T-helper 2 cell (primary cell): ENCODE measurements around the gene NEDD4L.
"Not testable (repeated sequence)": the region's sequence is repeated elsewhere in the genome, so short reads cannot be mapped to it uniquely, and the experiment has no call there.

ENCODE experiments used
- DNase-seq, 5 experiments: peaks; one replicate each; pipeline versions ENCODE4 v3.0.0 to v3.0.0-alpha.2; 2012 to 2022

The NEDD4L gene

DNA sequence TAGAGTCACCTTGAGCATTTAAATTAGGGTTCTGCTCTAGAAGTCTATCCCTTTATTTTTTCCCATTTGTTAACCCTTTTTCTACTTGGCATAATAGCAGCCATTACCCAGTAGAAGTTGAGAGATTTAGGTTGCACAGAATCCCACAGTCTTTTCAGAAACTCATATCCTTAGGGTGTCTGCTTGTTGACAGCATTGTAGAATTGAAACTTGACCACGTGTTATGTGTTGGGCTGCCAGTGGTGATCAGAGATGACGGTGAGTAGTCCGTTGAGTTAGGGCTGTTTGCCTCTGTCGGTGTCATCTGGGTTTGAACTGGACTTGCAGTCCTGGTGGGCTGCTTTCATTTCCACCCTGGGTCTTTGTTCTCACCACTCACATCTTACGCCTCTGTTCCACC, 114.4 kb downstream of the NEDD4L start:
- no peak for DNase-seq

DNA sequence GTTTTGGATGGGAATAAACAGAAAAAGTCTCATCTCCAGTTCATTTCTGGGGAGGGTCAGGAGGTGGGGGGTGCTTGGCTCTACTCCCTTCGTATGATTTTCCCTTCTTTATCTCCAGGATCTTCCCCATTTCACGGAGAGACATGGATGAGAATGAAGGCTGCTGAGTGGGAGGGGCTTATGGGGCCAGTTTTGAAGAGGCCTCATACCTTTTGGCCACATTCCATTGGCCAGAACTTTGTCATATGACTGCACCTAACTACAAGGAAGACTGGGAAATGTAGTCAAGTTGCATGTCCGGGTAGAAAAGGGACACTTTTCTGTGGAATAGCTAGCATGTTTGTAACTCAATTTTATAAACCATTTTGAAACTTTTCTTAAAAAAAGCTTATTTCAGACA, 117.6 kb downstream of the NEDD4L start:
- no peak for DNase-seq

DNA sequence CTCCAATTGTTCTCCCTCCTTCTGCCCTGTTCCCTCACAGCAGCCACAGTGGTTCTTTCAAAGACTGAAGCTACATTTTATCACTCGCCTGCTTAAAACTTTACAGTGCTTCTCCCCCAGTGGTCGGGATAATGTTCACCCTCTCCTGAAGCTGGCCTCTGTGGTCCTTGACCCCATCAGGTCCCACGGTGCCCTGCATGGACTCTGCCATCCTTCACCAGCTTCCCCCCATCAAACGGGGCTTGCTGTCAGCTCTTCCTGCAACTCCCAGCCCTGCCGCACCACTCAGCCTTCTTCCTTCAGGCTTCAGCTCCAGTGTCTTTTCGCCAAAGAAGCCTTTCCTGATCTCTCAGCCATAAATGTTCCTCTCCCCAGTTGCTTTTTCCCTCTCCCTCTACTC, 118.1 kb downstream of the NEDD4L start:
- no peak for DNase-seq

DNA sequence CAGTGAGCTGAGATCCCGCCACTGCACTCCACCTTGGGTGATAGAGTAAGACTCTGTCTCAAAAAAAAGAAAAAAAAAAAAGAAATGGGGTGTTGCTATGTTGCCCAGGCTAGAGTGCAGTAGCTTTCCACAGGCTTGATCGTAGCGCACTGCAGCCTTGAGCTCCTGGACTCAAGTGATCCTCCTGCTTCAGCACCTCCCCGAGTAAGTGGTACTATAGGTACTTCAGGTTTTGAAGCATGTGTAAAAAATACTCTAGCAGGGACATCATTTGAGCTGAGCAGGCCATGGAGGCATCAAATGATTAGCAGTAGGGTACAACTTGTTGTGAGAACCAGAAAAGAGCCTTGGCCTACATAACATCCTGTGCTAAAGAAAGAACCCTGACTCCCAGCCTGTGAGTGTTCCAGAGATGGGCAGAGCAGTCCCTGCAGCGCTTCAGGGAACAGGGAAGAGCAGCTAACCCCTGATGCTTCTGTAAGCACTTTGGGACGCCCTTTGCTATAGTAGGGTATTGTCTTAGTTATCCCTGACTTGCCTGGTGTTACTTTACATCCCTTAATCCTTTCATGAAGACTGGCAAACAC, 119.1 kb downstream of the NEDD4L start:
- no peak for DNase-seq

DNA sequence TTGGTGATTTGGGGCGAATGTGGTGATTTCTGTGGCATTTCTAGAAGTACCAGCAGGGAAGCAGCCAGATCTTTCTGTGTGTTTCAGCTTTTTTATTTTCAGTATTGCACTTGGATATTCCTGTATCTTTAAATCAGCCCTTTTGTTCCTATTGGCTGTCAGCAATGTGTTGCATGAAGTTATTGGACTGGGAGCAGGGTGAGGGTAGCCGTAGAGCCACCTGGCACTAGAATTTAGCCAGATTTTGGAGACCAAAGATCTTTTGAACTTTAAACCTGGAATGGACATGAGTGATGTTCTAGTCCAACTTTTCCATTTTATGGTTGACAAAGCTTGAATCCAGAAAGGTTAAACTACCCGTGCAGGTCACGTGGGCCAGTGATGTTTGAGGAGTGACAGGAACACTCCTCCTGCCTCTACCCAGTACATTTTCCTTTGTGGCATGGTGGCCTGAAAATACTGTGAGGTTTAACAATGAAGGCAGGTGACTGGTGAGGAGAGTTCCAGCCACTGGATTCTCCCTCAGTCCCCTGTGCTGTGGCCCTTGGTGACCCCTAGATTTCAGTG, 122.3 kb downstream of the NEDD4L start:
- DNase-seq, result no peak

DNA sequence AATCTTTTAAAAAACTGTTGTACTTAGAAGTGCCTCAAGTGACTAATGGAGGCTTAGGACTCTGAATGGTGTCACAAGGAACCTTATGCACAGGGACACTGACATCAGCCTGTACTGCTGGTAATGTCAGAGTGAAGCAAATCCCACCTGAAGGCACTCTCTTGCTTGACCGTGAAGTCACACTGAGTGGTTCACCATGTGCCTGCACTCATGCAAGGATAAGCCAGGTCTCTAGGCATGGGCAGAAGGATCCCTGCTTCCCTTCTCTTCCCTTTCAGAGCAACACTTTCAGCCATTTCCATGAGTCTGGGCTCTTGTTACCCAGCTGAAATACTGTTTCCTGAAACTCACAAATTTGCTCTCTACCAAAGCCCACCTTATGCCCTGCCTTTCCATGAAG, 123.0 kb downstream of the NEDD4L start:
- no peak for DNase-seq

DNA sequence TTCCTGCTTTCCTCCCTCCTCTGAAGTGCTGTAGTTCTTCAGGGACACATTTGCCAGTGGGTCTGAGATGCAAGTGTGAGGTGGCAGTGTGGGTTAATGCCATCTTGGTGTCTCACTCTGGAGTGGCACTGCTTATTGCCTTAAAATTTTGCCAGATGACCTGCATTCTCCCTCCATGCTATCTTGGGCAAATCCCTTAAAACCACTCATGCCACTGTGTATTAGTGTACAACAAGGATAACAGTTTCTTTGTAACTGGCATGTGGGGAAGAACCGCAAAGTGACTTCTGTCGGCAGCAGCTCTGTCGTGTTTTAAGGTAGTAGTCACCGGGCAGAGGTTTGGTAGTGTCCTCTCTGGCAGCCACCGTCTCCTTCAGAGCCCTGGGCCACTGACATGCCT, 124.2 kb downstream of the NEDD4L start:
- DNase-seq, result no peak

DNA sequence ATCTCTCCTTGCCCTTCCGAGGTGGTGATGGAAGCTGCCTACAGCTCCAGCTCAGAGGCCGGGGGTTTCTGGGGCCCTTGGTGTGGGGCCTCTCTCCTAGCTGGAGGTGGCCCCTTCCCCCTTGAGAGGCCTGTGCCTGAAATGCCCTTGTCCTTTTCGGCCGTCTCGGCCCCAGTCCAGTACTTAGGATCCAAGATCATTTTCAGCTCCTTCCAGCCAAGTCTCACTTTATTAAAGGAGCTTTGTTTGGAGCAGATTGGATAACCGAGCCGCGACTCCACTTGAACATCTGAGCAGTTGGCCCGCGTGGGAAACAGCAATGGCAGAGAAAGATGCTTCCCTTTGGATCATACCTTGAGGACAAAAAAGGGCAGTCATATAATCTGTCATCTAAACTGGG, 125.0 kb downstream of the NEDD4L start:
- no peak for DNase-seq

DNA sequence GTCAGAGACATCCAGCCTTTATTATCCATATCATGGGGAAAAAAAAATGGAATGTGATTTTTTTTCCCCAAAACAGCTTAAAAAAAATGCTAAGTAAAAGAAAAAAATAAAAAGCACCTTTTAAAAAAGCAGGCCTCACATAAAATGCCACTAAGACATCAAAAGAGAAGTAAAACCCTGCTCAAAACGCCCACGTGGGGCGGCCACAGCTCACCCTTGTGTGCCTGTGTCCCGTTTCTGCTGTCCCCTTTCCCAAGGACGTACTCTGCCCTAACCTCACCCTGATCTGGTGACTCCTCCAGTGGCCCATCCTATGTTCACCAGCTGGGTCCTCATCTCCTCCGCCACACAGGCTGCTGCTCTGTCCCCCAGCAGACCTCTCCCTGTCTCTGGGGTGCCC, 125.4 kb downstream of the NEDD4L start:
- DNase-seq, result no peak

DNA sequence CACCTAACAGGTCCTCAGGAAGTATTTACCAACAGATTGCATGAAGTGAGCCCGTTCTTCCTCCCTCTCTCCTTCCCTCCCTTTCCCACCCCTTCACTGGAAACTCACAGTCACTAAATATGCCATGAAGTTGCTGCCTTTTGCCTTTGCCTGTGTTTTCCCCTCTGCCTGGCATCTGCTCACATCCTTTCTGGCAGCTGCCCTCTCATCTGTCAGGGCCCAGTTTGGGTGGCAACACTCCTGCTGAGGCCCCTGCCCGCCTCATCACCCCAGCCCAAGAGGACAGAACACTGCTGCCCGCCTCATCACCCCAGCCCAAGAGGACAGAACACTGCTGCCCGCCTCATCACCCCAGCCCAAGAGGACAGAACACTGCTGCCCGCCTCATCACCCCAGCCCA, 126.0 kb downstream of the NEDD4L start:
- not testable (repeated sequence) for DNase-seq

DNA sequence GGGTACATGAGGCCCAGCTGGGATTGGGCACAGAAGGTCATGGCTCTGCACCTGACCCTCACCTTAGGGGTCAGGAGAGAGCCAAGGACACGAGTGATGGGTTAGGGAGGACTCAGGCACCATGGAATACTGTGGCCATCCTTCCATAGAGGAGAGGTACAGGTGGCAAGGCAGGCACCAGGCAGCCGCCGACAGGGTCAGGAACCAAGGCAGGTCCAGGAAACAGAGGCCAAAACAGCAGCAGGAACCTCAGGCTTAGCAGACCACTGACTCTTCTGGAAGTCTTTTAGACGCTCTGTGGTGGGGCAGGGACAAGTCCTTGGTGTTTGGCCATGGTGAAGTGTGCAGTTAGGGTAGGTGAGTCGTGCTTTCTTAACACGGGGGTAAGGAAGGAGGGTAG, 128.0 kb downstream of the NEDD4L start:
- no peak for DNase-seq

DNA sequence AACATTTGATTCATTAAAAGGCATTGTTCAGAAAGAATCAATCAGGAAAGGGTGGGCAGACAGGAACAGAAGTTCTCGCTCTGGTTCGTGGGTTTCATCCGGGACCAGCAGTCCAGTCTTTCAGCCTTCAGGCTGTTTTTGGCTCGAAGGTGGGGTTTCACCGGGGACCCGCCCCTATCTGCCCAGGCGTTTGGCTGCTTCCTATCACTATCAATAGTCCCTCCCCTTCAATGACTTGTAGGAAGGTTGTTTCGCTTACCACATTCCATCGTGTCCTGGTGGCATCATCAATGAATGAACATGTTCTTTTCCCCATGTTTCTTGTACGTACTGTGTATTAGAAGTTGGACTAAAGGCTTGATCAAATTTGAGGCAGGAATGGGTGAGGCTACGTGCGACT, 130.3 kb downstream of the NEDD4L start:
- no peak for DNase-seq

DNA sequence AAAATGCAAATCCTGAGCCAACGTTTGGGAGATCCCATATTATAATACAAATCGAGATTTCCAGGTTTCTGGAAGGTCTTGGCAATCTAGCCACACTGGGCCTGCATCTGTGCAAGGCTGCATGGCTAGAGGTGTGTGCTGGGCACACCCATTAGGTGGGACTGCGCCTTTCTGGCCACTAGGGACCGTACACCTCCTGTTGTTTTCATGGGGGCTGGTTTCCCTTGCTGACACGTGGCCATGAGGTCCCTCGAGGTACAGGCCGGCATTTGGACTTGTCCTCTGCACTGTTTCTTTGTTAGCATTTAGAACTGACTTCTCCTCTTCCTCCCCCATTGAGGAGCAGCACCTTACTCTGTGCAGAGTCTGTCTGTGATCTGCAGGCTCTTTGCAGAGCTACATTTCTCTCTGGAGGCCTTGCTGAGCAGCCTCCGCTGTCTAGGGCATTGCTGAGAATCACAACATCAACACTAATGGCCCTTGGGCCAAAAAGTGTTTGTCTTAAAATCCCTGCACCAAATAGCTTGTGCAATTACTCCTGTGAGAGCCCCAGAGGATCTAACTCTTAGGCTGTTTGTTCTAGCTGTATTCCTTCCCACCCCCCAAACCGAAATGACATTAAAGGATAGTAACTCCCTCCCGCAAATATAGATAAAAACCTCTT, 131.2 kb downstream of the NEDD4L start:
- DNase-seq, result no peak

DNA sequence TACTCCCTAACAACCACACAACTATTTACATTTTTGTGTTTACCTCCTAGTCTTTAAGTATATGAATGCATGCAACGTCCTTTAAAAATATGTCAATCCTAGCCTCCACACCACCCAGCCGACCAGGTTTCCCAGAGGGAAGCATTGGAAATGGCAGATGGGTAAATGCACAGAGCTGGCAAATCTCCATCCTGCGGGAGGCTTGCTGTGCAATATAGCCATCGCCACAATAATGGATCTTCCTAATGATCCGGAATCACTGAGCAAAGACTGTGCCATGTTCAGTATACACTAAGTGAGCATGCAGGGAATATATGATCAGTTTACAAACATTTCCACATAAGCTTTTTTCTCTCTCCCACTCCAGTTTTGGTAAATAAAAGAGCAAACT, 131.8 kb downstream of the NEDD4L start:
- no peak for DNase-seq

DNA sequence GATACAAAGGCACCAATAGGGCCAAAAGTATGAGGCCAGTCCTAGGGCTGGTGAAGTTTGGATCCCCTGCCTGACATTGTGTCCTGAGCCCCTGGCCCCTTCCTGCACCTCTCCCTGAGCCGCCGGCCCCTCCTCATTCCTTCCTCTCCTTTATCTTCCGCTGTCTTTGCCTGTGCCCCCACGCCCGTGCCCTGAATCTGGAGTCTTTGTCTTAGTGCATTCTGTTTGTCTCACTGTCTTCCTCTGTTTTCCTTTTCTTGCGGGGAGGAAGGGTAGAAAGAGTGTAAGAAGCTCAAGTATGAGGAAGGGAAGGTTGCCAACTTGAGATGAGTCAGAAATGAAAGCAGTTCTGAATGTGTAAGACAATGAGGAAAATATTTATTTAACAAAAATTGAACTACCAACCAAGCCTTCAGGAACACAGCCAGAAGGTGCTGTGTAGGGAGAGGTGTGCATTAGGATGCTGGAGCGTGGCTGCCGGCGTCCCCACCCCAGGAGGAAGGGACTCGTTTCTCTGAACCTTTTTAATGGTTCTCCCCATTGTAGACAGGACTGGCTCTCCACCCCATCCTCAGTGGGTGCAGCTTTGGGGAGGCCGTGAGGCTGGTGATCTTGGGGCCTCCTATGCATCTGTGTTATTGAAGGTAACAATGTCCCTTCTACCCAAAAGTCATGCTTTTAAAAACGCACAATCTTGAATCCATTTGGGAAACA, 133.1 kb downstream of the NEDD4L start:
- DNase-seq, result no peak

DNA sequence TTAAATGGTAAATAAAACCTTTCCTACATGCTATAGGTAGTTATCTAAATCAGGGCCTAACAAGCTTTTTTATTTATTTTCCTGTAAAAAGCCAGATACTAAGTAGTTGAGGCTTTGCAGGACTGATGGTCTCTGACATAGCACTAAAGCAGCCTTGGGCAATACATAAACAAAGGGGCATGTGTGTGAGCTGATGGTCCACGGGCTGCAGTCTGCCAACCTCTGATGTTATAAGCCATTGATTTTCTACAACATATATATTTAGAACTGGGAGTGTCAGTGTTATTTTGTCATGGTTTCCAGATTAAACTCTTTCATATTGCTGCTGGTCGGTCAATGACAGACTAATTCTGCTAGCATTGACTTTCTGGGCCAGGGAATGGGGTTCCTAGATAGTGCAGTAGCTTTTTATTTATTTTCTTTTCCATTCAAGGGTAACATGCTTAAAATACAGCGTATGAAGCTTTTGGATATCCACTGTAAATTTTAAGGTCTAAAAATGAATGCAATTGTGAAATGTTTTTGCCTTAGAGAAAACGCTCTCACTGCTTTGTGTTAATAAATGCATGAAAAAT, 134.0 kb downstream of the NEDD4L start:
- no peak for DNase-seq

DNA sequence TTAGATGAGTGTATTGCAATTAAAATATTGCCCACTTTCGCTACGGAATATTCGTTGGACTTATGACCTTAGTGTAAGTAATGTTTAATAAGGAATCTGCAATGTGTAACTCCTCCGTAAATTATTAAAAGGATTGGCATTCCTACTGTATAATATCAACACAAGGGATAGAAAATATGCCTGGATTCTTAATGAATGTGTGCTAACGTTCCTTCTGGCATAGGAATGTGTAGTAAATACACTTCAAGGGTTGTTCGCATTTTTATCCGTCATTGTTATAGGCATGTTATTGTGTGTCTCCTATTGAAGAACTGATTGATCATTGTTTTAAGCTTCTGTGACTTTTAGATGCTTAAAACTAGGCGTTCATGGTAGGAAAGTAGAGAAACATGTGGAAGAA, 134.5 kb downstream of the NEDD4L start:
- no peak for DNase-seq

DNA sequence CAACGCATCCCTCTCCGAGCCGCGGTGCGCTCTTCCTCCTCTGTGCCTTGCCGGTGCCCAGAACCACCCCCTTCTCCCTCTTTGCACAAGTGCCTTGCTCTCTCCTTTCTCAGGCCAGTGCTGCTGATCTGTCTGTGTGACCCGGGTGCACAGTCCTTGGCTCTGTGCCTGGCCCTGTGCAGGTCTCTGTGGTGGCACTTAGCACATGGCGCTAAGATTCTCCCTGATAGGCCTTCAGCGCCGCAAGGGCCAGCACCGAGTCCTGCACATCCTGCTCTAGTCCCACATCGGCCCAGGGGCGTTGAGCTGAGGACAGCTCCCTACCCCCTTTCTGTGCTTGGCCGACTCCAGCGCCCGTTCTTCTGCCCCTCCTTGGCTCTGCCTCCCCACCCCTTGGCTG, 136.1 kb downstream of the NEDD4L start:
- no peak for DNase-seq

DNA sequence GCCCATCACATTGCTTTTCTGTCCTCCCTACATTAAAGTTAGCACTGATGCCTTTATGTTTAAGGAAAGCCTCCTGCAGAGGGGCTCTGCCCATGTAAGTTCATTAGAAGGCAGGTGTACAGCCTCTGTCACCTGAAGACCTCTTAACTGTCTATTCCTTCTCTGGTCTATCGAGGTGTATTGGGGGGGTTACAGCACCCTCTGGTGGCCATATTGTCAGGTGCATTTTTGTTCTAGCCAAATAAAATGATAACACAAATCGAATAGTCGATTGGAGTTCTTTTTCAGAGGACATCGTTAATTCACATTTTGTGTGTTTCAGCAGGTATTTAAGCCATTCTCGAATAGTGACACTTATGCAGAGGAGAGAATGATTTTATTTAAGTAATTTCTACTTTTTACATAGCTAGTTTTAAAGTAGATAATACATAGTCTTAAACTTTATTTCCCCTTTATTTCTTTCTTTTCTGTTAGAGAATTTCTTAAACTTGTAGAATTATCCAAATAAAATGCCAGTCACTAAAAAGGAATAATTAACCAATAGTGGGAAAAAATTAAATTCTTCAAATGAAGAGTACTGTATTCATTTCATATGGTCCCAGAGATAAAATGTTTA, 136.8 kb downstream of the NEDD4L start:
- peak in 4 of 5 experiments; percentile 18 to 51 (median 40) for DNase-seq

DNA sequence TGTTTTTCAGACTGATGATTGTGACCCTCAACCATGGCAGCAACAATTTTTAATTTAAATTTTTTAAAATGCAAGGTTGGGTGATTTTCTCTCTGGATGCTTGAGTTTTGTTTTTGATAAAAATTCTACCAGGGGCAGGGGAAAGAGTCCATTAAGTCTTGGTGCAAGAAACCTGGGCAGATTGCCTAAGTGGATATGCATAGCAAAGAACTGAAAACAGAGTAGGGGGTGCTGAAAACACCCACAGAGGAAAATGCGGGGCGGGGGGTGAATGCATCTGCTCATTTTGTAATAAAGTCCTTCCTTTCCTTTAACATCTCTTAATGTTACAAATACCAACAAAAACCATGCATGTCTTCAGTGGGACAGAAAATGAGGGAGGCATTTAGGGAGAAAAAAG, 138.0 kb downstream of the NEDD4L start:
- no peak for DNase-seq

DNA sequence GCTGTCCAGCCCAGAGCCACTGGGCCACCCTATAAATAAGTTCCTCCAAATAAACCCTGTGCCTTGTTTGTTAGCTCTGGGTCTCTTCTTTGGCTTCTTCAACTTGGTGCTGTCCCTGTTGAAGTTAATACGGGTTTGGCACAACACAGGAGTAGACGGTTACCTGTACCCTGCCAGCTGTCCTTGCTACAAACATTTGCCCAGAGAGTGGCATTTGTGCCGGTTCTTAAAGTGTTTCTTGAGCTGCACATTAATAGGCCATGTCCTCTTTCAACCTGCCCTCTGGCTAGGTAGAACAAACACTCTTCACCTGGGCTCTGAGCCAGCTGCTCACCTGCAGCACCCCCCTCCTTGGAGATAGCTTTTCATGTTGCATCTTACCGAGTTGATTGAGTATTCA, 139.2 kb downstream of the NEDD4L start:
- no peak for DNase-seq

DNA sequence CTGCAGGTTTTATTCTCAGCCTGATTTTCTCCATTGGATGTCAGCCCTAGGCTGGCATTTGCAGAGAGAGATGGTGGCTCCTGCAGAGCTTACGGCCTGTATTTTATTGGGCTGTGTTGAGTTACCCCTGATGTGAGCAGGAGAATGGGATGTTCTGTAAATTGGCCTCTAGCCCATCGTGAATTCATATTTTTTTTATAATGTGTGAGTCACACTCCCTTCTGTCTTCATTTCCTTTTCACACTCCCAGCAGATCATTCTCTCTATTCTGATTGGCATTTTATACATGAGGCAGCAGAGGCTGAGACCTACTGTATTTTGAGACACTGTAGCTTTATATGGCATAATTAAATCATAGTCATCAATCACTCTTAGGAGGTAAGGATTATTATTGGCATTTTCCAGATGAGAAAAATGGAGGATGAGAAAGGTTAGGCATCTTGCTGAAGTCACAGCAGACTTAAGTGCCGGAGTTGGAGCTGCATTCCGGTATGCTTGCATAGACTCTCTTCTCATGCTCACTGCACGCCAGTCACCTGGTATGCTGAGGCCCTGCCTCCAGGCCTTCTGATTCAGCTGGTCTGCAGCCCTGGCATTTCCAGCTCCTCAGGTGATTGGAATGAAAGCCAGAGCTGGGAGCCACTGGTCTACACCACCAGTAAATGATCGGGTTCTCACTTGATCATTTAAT, 142.4 kb downstream of the NEDD4L start:
- DNase-seq, result no peak

DNA sequence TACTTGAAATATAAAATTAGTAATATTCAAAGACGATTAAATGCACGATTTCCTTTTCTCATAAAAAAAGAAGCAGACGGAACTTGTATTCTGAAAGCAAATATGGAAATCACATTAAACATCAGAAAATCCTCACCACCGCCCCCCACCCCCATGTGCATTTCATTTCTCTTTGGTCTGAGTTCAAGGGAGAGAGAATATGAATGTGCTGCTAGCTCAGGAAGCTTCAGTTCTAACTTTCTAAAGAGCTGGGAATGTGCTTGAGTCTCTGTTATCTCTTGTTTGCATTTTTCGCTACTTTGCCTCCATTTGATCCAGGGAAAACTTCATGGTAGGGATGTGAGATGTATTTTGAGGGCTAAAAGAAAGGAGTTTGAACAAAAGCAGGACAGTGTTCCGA, 143.6 kb downstream of the NEDD4L start:
- no peak for DNase-seq
